LNCAP (cell line): Measurements from ENCODE around the gene PAX5.

ENCODE experiments used
- TF ChIP-seq, protein P1 (sequence below): fragments of 450-650 bp; IDR thresholded peaks from 2 replicates; pipeline ENCODE4 v1.5.1; 2017; ENCODE audit warnings: mild to moderate bottlenecking

Gene PAX5

DNA sequence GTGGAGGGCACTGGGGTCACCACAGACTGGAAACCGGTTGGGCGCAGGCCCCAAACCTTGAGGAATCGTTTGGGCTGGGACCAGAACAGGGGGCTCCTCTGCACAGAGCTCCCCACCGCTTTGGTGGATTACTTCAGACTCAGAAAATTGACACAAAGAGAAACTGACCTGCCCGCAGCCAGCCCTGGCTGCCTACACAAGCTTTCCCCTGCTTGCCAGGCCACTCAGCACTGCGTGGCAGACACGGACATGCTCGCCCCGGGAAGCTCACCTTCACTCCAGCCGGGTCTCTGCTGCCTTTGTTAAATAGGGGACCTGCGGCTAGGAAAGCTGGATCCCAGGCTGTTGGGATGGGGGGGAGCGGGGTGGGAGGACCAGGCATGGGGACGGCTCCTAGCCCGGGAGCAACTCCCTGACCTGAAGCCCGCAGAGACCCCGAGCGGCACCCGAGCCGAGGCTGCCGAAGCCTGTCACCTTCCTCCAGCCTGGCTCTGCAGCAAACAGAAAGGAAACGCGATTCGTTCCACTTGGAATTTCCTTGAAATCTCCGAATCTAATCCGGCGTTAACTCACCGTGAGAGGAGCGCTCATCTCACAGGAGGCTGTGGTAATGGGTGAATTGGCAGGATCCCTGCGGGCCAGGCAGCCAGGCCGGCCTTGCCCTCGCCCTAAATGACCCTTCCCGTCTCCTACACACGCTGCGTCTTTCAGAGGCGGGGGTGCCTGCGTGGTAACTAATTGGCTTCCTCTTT, 8.8 kb downstream of the PAX5 start:
- TF ChIP-seq, protein P1, sequence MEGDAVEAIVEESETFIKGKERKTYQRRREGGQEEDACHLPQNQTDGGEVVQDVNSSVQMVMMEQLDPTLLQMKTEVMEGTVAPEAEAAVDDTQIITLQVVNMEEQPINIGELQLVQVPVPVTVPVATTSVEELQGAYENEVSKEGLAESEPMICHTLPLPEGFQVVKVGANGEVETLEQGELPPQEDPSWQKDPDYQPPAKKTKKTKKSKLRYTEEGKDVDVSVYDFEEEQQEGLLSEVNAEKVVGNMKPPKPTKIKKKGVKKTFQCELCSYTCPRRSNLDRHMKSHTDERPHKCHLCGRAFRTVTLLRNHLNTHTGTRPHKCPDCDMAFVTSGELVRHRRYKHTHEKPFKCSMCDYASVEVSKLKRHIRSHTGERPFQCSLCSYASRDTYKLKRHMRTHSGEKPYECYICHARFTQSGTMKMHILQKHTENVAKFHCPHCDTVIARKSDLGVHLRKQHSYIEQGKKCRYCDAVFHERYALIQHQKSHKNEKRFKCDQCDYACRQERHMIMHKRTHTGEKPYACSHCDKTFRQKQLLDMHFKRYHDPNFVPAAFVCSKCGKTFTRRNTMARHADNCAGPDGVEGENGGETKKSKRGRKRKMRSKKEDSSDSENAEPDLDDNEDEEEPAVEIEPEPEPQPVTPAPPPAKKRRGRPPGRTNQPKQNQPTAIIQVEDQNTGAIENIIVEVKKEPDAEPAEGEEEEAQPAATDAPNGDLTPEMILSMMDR = no peak

DNA sequence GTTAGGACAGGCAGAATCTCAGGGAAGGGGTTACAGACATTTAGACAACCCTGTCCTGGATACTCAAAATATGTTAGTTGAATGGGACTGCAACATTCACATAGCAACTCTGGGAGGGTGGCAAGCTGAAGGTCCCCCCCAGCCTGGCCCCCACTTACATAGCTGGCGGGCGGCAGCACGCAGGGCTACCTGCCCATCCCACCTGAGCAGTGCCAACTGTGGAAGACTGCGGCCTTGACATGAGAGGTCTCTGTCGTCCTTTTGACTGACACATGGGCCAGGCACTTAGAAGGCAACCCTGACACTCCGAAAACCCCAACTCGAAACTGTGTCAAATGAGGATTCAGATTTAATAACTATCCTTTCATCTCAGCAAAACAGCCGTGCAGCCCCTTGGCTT, 16.5 kb downstream of the PAX5 start:
- TF ChIP-seq, protein P1 = no peak

DNA sequence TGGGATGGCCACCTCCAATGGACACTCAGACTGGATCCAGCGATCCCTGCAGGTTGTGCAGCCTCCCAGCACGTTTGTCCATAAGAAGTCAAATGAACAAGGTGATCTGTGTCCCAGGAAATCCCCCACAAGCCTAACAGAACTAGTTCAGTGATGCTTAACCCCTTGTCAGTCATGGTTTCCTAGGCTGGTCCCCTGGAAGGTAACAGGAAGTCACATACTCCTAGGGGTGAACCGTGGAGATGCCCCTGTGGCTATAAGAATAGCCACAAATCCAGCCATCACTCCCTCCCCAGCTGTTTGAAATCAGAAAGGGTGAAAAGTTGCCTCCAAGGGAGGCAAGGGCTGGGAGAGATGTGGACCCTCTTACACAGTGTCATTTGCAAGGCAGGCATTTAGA, 22.5 kb downstream of the PAX5 start:
- TF ChIP-seq, protein P1 = no peak

DNA sequence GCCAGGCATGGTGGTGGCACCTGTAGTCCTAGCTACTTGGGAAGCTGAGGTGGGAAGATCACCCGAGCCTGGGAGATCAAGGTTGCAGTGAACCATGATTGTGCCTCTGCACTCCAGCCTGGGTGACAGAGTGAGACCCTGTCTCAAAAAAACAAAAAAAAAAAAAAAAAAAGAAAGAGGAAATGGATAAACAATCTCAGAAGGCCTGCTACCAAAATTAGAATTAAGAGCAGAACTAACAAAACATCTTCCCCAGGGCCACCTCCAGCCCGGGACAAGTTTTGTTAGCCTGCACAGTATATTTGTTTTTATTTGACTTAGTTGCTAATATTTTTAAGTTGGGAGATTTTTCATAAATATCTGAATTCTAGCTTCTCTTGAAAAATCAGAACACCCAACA, 23.1 kb downstream of the PAX5 start:
- TF ChIP-seq, protein P1 = no peak

DNA sequence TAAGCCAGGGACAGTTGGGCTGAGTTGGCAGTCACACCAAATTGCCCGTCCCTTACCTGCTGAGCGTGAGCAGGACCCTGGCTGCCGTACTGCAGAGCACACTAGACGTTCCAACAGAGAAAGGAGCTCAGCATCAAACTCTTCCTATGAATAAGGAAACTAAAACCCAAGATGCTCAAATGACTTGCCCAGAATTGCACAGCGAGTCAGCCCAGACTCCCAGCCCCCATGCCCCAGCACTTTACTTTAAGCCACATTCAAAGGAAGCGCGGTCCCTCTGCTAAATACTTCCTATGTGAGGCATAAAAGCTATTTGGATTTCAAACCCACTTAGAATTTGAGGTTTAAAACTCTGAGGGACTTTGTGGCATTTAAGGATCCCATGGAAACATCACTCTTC, 23.9 kb downstream of the PAX5 start:
- TF ChIP-seq, protein P1 = no peak

DNA sequence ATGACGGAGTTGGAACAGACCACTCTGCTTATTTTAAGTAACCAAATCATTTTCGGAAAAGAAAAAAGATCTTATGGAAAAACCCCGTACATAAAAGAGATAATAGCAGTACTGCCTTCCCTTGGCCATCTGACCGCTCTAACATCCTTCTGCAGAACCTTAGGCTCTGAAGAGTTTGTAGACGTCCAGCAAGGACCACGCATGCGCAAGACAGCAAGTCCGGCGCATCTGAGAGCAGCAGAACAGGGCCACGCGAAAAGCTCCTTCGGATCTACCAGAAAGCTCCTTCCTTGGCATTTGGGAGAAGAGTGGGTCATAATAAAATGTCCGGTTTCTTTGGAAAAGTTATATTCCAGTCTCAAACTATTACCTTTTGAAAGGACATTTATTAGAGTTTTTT, 26.8 kb downstream of the PAX5 start:
- TF ChIP-seq, protein P1 = no peak

DNA sequence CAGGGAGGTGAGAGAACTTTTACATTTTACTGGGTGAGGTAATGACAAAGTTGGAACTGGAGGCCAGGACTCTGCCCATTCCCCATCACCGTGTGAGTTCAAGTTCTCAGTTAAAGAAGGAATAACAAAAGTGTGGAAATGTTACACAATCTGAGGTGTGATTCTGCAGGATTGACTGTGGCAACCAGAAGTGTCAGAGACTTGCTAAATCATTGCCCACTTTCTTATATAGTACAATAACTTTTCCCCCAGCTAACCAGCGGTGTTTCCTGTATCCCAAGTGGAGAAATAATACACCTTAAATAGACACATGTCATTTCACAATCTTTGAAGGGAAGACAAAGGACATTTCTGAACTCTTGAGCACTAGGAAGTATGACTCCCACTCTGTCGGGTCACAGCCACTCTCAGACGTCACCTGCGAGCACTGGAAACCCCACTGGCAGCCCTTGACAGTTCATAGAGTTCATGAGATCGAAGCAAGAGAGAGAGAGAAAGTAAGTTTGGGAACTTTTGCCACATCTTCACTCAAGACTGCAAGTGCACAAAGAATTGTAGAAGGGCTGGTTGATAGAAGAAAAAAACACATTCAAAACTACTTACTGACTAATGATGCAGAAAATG, 28.4 kb downstream of the PAX5 start:
- TF ChIP-seq, protein P1 = no peak
